Measurements from ENCODE around the gene OR2B2.
"Not testable (repeated sequence)": the region's sequence is repeated elsewhere in the genome, so short reads cannot be mapped to it uniquely, and the experiment has no call there.

Gene OR2B2

DNA sequence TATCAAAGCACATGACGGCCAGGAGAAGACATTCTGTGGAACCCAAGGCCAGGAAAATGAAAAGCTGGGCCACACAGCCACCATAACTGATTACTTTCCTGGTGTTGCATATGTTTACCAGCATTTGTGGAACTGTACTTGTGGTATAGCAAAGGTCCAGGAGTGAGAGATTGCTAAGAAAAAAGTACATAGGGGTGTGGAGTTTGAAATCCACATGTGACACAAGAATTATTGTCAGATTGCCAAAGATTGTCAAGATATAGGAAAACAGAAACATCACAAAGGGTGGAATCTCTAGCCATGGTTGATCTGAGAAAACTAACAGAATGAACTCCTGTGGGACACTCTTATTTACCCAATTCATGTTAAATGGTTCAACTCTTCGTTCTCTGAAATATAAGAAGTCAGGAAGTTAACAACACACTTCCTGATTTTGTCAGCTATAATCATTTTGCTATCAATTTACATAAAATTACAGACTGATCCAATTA lies at the start of gene OR2B2:
Gene OR2B2 (minus strand): TSS at position 441 of the 491 bp plus-strand sequence. CDS start 77 bp downstream, at position 364.
- FAIRE-seq, result no peak

DNA sequence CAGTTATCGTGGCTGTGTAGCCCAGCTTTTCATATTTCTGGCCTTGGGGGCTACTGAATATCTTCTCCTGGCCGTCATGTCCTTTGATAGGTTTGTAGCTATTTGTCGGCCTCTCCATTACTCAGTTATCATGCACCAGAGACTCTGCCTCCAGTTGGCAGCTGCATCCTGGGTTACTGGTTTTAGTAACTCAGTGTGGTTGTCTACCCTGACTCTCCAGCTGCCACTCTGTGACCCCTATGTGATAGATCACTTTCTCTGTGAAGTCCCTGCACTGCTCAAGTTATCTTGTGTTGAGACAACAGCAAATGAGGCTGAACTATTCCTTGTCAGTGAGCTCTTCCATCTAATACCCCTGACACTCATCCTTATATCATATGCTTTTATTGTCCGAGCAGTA lies 45.3 kb upstream of the OR2B2 start:
- FAIRE-seq, result no peak

DNA sequence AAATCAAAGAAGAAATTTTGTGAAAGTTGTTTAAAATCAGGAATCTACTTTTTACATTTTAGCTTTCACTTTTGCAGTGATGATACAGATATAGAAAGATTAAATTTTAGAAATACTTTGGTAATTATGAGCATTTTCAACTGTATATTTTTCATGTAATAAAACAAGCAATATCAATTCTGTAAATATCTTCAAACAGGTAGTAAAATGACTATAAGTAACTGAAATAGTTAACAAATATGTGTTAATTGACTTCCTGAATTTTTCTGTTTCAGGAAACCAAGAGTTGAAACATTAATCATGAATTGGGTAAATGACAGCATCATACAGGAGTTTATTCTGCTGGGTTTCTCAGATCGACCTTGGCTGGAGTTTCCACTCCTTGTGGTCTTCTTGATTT lies 44.7 kb upstream of the OR2B2 start, which contains the start of gene OR2B6:
Gene OR2B6 (plus strand): TSS at position 301 of the 400 bp plus-strand sequence. CDS start 0 bp downstream, at position 301.
- FAIRE-seq, result no peak

DNA sequence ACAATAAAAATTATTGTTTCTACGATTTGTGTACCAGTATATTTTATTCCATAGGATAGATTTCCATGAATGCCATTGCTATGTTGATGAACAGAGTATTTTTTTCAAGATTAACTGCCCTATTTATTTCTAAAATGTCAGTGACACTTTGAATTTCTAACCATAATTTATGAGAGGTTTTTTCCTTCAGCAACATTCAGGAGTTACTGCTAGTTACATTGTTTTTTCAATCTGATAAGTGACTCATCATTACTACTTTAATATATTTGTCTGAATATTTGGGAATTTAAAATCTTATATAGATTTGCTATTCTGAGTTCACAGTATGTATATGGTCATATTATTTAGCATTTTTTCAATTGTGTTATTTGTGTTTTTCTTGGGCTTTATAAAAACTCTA lies 38.8 kb upstream of the OR2B2 start:
- no peak for FAIRE-seq

DNA sequence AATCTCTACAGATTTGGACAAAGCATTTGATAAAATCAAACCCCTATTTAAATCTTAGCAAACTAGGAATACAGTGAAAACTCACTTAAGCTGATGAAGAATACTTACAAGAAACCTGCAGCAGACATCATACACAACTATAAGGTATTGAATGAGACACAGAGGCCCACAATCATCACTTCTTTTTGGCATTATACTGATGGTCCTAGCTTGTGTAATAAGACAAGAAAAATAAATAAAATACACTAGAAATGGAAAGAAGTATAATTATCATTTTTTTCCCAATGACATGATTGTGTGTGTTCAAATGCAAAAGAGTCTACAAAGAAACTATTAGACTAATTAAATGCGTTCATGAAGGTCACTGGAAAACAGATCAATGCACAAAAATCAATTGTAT lies 36.0 kb upstream of the OR2B2 start:
- no peak for FAIRE-seq

DNA sequence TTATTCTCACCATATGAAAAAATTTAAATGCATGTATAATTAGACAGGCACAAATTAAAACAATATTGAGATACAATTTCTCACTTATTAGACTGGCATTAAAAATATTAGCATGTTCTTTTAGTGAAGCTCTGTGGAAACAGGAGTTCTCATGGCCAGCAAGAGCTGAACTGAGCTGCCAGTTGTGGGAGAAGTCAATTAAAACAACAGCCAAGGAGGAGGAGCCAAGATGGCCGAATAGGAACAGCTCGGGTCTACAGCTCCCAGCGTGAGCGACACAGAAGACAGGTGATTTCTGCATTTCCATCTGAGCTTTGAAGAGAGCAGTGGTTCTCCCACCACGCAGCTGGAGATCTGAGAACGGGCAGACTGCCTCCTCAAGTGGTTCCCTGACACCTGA lies 30.9 kb upstream of the OR2B2 start:
- not testable (repeated sequence) for FAIRE-seq

DNA sequence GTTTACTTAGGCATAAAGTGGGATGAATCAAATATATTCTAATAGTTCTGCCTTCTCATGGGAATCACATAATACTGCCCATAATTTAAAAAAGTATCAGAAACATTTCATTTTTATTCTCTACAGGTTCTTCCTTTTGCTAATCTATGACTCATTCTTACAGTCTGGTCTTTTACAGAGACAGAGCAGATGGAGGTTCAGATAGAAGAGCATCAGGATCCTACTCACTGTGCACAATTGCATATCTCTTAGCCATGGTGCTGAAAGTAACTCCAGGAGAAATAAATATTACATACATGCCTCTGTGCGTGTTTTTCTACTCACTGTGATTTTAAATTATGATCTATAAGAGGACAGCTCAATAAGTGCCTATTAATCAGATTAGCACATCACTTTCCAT lies 28.6 kb upstream of the OR2B2 start:
- no peak for FAIRE-seq

DNA sequence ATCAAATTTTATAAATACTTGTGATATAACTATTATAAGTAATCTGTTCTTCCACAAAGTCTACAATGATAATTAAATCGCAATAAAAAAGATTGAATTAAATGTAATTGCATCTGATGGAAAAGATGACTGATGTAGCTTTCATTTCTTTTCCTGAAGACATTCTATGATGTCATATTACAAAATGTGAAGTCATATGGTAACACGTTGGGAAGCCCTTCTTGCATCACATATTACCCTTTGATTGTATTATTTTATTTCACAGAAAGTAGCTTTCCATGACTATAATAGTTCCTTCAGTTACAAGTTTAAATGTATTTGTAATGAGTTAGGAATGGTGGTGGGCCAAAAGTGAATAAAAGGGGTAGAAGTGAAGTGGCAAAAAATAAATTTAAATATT lies 19.0 kb upstream of the OR2B2 start:
- FAIRE-seq, result no peak

DNA sequence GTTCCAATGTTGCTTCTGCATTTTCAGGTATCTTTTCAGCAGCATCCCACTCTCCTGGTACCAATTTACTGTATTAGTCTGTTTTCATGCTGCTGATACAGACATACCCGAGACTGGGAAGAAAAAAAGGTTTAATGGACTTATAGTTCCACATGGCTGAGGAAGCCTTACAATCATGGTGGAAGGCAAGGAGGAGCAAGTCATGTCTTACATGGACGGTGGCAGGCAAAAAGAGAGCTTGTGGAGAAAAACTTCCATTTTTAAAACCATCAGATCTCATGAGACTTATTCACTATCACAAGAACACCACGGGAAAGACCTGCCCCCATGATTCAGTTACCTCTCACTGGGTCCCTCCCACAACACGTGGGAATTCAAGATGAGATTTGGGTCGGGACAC lies 17.7 kb upstream of the OR2B2 start:
- not testable (repeated sequence) for FAIRE-seq

DNA sequence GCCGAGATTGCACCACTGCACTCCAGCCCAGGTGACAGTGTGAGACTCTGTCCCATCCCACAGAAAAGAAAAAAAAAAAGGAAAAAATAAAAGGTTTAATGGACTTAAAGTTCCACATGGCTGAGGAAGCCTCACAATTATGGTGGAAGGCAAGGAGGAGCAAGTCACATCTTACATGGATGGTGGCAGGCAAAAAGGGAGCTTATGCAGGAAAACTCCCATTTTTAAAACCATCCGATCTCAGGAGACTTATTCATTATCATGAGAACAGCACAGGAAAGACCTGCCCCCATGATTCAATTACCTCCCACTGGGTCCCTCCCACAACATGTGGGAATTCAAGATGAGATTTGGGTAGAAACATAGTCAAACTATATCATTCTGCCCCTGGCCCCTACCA lies 15.8 kb upstream of the OR2B2 start:
- not testable (repeated sequence) for FAIRE-seq

DNA sequence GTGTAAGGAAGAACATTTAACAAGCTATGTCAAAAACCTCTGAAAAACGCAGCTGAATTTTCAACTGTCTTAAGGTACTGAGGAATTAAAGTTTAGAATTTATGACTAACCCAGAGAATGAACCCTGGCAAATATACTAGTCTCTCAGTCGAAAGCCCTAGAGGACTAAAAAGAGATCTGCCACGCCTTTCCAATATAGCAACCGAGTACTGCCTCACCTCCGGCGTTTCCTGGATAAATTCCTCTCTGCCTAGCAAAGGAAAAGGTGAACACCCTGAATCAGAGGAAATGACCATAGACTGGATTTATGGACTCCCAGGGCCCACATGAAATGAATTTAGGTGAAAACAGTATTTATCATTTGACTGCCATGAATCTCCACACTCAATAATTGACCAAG lies 12.0 kb upstream of the OR2B2 start:
- FAIRE-seq, result no peak

DNA sequence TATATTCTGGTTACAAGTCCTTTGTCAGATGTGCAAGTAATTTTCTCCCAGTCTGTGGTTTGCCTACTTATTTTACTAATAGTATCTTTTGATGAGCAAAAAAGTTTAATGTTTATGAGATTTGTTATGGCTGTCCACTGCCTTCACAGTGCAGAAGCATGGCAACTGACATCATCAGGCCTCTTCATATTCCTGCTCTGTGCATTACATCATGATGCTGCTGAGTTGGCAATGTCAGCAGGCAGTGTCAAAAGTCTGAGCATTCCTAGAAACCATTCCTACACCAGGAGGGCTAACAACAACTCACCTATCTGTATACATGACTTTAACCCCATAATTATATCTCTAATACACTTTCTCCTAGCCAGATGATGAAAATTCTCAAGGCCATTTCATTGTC lies 10.8 kb upstream of the OR2B2 start:
- FAIRE-seq, result no peak

DNA sequence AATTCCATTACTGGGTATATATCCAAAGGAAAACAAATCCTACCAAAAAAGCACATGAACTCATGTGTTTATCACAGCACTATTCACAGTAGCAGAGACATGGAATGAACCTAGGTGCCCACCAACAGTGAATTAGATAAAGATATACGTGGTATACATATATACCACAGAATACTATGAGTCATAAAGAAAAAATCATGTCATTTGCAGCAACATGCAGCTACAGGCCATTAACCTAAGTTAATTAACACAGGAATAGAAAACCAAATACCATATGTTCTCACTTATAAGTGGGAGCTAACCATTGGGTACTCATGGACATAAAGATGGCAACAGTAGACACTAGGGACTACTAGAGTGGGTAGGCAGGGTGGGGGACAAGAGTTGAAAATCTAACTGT lies 4.2 kb downstream of the OR2B2 start:
- no peak for FAIRE-seq

DNA sequence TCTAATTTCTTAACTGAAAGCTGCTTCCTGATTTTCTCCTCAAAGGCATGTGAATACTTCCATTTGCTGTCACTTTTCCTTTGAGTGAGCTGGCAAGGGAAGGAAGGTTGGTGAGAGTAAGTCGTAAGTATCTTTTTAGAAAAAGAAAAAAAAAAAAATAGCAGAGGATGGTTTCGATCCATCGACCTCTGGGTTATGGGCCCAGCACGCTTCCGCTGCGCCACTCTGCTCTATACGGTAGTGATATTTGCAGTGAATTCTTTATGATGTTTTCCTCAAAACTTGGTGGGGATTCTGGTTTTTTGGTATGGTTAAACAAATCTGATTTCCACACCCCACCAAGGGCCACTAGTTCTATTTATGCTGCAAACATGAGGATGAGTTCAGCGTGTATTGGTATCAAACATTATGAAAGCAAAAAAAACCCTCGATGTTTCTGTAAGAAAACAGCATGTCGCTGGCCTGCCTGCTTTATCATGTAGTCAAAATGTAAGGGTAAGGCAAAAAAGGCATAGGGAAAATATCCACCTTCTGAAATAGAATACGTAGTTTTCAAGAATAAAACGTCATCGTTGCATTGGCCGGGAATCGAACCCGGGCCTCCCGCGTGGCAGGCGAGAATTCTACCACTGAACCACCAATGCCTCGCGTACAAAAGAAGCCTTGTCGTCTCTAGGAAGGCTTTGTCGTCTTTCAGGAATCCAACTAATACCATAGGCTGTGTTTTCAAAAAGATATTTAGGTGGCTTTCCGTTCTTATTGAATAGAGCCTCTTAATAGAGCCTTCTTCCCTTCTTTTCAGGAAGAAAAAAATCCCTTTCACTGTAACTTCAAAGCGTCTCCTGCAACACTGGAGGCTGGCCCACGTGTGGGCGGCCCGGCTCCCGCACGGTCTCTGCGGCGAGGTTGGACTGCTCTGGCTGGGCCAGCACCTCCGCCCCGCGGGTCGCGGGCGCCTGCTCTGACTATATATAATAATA lies 9.6 kb downstream of the OR2B2 start:
- FAIRE-seq, result no peak

DNA sequence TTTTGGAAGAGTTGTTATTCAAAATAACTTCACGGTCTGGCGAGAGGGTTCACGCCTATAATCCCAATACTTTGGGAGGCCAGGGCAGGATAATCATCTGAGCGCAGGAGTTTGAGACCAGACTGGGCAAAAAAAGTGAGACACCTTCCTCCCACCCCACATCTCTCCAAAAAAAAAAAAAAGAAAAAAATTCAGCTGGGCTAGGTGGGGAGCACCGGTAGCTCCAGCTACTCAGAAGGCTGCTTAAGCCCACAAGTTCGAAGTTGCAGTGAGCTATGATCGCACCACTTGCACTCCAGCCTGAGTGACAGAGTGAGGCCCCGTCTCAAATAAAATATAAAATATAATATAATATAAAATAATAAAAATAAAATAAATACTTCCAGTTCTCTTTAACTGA lies 10.4 kb downstream of the OR2B2 start:
- no peak for FAIRE-seq

DNA sequence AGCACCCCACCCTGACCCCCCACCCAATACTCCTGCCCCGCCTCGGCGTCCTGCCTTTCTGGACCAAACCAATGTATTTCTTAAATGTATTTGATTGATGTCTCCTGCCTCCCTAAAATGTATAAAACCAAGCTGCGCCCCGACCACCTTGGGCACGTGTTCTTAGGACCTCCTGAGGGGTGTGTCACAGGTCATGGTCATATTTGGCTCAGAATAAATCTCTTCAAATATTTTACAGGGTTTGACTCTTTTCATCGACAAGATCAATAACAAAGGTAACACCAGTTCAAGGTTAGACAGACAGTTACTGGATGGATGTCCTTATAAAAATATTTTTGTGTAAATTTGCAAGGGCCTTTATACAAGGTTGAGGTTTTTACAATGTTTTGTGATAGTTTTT lies 12.0 kb downstream of the OR2B2 start:
- not testable (repeated sequence) for FAIRE-seq

DNA sequence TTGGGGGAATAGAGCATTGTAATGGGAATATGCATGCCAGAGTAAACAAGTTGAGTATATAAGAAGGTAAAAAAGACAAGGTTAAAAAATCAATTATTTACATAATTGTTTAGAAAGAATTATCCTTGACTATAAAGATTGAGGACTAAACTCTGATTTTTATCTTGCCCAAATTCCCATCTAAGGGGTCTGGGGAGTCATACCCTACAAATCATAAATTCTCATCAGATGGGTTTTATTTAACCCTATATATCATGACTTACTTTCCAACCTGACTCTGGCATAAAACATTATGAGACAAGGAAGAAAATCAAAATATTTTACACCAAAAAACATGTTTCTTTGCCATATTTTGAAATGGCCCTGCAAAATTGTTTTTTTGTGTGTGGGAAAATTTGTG lies 12.7 kb downstream of the OR2B2 start:
- no peak for FAIRE-seq

DNA sequence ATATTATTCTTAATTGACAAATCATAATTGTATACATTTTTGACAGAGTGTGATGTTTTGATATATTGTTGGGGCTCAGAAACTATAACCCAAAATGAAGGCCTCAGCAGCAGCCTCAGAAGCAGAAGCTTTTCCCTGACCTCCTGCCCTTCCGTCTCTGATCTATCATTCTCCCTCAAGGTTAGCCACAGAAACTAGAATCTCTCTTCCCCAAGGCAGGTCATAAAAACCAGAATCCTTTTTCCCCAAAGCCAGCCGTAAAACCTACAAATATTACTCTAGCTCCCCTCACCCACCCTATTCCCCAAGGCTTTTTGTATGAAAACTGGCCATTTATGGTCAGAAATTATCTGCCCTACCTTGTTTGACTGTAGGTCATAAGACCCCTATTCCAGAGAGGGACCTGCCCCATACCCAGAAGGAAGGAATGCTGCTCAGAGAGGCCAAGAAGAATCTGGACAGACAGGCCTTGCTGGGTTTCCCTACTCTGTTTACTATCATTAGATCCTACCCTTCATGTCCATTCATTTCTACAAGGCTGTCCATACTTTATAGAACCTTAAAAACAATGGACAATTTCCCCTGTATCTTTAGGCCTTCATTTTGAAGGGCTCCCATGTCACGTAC lies 14.5 kb downstream of the OR2B2 start:
- no peak for FAIRE-seq

DNA sequence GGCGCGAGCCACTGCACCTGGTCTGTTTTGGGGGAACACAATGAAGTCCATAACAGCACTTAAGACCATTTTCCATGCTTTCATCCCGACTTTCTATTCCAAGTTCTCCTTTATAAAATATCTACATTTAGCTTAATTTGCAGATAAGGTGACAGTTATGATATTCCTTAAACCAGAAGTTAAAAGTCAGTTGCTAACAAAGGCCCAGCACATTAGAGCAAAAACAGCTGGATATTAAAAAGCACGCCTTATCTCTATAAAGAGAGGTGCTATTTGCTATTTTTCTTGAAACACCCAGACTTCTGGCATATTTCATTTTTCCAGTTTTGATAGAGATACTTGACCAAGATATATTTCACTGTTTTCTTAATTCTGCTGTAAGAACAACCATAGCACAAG lies 15.8 kb downstream of the OR2B2 start:
- no peak for FAIRE-seq

DNA sequence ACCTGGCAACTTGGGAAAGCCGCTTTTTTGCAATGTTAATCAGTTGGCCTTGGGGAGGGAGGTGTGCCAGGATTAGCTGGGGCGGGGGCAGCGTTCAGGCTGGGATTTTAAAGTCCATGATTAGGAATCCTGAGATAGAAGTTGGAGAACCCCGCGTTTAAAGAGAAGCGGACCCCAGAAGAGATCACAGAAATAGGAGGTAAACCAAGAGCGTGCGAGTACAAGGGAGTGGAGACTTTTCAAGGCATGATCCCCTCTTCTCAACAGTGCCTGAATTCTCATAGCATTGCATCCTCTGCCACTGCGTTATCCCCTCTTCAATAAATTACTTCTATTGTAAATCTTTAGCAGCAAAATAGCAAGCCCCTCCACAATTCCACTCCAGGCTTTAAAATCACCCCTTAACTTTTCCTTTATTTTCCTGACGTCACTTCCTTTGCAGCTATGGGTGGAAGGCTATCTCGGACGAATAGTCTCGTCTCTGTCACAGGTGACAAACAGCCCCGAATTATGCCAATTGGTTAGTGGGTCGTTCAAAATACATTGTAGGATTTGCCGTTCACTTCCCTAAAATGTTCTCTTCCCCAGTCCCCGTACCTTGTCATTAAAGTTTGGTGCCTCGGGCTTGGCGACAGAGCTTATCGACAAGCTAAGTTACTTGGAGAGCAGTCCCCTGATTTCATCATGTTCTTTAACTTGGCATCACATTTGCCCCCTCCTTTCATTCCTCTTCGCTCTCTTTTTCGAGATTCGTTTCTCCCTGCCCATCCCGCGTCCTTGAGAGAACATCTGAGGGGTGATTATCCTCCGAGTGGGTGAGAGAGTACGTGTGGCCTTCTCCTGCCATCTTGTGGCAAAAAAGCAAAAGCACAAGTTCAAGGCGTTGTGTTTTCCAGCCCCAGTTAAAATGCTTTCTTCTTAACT lies 17.1 kb downstream of the OR2B2 start:
- FAIRE-seq, result no peak

DNA sequence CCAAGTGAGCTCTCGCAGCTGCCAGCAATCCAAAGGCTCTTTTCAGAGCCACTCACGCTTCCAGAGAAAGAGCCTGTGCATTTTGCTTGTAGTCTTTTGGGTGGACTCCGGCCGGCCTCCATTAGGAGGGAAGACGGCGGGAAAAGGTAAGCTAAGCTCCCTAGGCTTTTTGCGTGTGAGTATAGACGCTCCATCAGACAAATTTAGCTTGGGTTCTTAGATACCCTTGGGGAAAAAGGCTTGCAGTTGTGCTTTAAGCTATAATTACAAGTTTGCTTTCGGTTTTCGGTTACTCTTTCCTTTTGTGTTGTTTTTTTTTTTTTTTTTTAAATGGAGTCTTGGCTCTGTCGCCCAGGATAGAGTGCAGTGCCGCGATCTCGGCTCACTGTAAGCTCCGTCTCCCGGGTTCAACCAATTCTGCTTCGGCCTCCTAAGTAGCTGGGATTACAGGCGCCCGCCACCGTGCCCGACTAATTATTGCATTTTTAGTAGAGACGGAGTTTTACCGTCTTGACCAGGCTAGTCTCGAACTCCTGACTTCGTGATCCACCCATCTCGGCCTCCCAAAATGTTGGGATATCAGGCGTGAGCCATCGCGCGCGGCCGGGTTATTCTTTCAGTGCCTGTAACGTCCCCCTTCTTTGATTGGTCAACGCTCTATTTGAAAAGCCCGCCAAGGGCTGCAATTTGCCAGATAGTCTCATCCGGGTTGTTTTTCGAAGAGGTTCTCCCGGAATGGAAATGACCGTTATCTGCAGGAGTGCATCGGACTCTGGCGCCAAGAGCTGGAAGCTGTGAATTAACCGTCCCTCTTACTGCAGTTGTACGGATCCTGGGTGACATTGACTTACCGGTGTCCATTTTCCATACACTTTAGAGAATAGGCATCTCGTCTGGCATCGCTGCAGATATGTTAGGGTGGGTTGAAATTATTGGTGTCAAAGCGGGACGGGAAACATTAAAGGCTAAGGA lies 18.1 kb downstream of the OR2B2 start:
- FAIRE-seq, result no peak
